SK-N-SH (cell line): ENCODE data around the gene STK32C. TPM values are rescaled to one million over a fixed set of nuclear protein-coding genes. Genes with fewer than 3 reads are reported as not detected.

Experiments used
- CTCF ChIA-PET: fragments of 300-600, 350-600 bp; formaldehyde crosslinking; extraction: SDS; loops from one replicate; lab custom pipeline; 2021; lab: Yijun Ruan, JAX
- POLR2A ChIA-PET: fragments of 350-600 bp; sonication (Branson Sonifier 250); formaldehyde crosslinking; extraction: SDS; loops from one replicate; lab custom pipeline; 2020; ENCODE audit warnings: antibody characterized with exemption, inconsistent platforms; lab: Yijun Ruan, JAX
- DNase-seq: peaks from one replicate; pipeline ENCODE4 v3.0.0; 2012
- H2AFZ ChIP-seq: fragments of 200-600 bp; sonication (generic); 2 replicates; pipeline ENCODE4 v1.8.1; 2016; ENCODE audit warnings: antibody characterized with exemption, mild to moderate bottlenecking, low read depth
- H3F3A ChIP-seq: fragments of 200-600 bp; sonication (generic); replicated peaks from 2 replicates; pipeline ENCODE3; 2016; ENCODE audit warnings: antibody characterized with exemption, mild to moderate bottlenecking; ENCODE audit not compliant: insufficient read depth
- H3K27ac ChIP-seq, 2 experiments: fragments of 200-500 bp in 1 of 2; fragments of 200-600 bp in 1 of 2; sonication (Bioruptor generic) in 1 of 2; sonication (generic), shearing (Covaris generic) in 1 of 2; 2 replicates each; pipeline versions ENCODE4 v1.5.1 to v1.6.1; 2014 to 2016; ENCODE audit warnings: low read depth in 2 of 2, inconsistent platforms in 1 of 2, low read length in 1 of 2, mild to moderate bottlenecking in 1 of 2, mixed read lengths in 1 of 2
- H3K27me3 ChIP-seq: fragments of 200-600 bp; sonication (generic), shearing (Covaris generic); 2 replicates; pipeline ENCODE4 v1.6.1; 2016; ENCODE audit warnings: mixed run types; ENCODE audit not compliant: insufficient read depth
- H3K36me3 ChIP-seq, 2 experiments: fragments of 200-500 bp in 1 of 2; fragments of 200-600 bp in 1 of 2; sonication (Bioruptor generic) in 1 of 2; sonication (generic) in 1 of 2; replicated peaks in 1 of 2; 2 replicates each; pipeline versions ENCODE3 to v1.5.1; 2014 to 2016; ENCODE audit warnings: low read length in 1 of 2, mild to moderate bottlenecking in 1 of 2; ENCODE audit not compliant: insufficient read depth in 2 of 2, control insufficient read depth in 1 of 2
- H3K4me1 ChIP-seq, 2 experiments: fragments of 200-500 bp in 1 of 2; fragments of 200-600 bp in 1 of 2; sonication (Bioruptor generic) in 1 of 2; sonication (generic), shearing (Covaris generic) in 1 of 2; 2 replicates each; pipeline versions ENCODE4 v1.5.1 to v1.6.1; 2014 to 2016; ENCODE audit warnings: low read depth in 1 of 2, low read length in 1 of 2, mixed run types in 1 of 2; ENCODE audit not compliant: insufficient read depth in 2 of 2, control insufficient read depth in 1 of 2
- H3K4me2 ChIP-seq: fragments of 200-600 bp; sonication (generic), shearing (Covaris generic); 2 replicates; pipeline ENCODE4 v1.6.1; 2017; ENCODE audit warnings: mixed run types
- H3K4me3 ChIP-seq, 2 experiments: fragments of 200-500 bp in 1 of 2; fragments of 200-600 bp in 1 of 2; sonication (Bioruptor generic) in 1 of 2; sonication (generic), shearing (Covaris generic) in 1 of 2; 2 replicates each; pipeline versions ENCODE4 v1.5.1 to v1.8.1; 2014 to 2016; ENCODE audit warnings: low read depth in 2 of 2, inconsistent platforms in 1 of 2, low read length in 1 of 2, mild to moderate bottlenecking in 1 of 2, mixed read lengths in 1 of 2, moderate library complexity in 1 of 2
- H3K79me2 ChIP-seq: fragments of 200-600 bp; sonication (generic); 2 replicates; pipeline ENCODE4 v1.8.1; 2017; ENCODE audit warnings: mild to moderate bottlenecking; ENCODE audit not compliant: insufficient read depth
- H3K9ac ChIP-seq: fragments of 200-600 bp; sonication (generic); 2 replicates; pipeline ENCODE4 v1.6.1; 2017; ENCODE audit warnings: mixed run types
- H3K9me2 ChIP-seq: fragments of 200-600 bp; sonication (generic); 2 replicates; pipeline ENCODE4 v1.6.1; 2017; ENCODE audit warnings: mixed run types
- H3K9me3 ChIP-seq: fragments of 200-600 bp; sonication (generic); 2 replicates; pipeline ENCODE4 v1.6.1; 2017; ENCODE audit warnings: mixed run types, mild to moderate bottlenecking, moderate library complexity
- H4K20me1 ChIP-seq: fragments of 200-600 bp; sonication (generic); 2 replicates; pipeline ENCODE4 v1.6.1; 2017; ENCODE audit warnings: mild to moderate bottlenecking, mixed run types; ENCODE audit not compliant: insufficient read depth
- CHD2 ChIP-seq: fragments of 150-350 bp; IDR thresholded peaks from 2 replicates; pipeline ENCODE4 v1.6.1; 2018; ENCODE audit warnings: low read length; ENCODE audit not compliant: partially characterized antibody
- EP300 ChIP-seq, 2 experiments: IDR thresholded peaks; 2 replicates each; pipeline versions ENCODE4 v1.4.0 to v1.6.1; 2012; ENCODE audit warnings: borderline replicate concordance in 1 of 2, low read depth in 1 of 2, low read length in 1 of 2
- EZH2phosphoT487 ChIP-seq: fragments of 200-600 bp; sonication (generic); IDR thresholded peaks from 2 replicates; pipeline ENCODE4 v1.6.1; 2017; ENCODE audit warnings: low read depth, mixed run types, mild to moderate bottlenecking, antibody characterized with exemption, moderate library complexity, borderline replicate concordance
- FOSL2 ChIP-seq: IDR thresholded peaks from 2 replicates; pipeline ENCODE4 v1.4.0; 2012; ENCODE audit warnings: low read depth, mild to moderate bottlenecking, moderate library complexity, borderline replicate concordance
- FOXJ3 ChIP-seq: sonication (generic); formaldehyde crosslinking; IDR thresholded peaks from 2 replicates; pipeline ENCODE4 v1.5.1; 2020; ENCODE audit warnings: mild to moderate bottlenecking, missing genetic modification reagents
- FOXM1 ChIP-seq: IDR thresholded peaks from 2 replicates; pipeline ENCODE4 v1.4.0; 2012; ENCODE audit warnings: low read depth, mild to moderate bottlenecking
- GABPA ChIP-seq: IDR thresholded peaks from 2 replicates; pipeline ENCODE4 v1.4.0; 2012; ENCODE audit warnings: low read depth, mild to moderate bottlenecking
- GATA2 ChIP-seq: sonication (generic); formaldehyde crosslinking; IDR thresholded peaks from 2 replicates; pipeline ENCODE4 v1.5.0; 2020; ENCODE audit warnings: mild to moderate bottlenecking, missing genetic modification reagents
- JUND ChIP-seq: IDR thresholded peaks from 2 replicates; pipeline ENCODE4 v1.4.0; 2012
- MXI1 ChIP-seq: IDR thresholded peaks from 2 replicates; pipeline ENCODE4 v1.6.1; 2012; ENCODE audit warnings: mild to moderate bottlenecking, low read depth, low read length, improper control_type of control experiment
- NFIC ChIP-seq: IDR thresholded peaks from 2 replicates; pipeline ENCODE4 v1.4.0; 2012; ENCODE audit warnings: borderline replicate concordance
- RXRA ChIP-seq: IDR thresholded peaks from 2 replicates; pipeline ENCODE4 v1.4.0; 2012; ENCODE audit warnings: low read depth, mild to moderate bottlenecking, borderline replicate concordance
- SMC3 ChIP-seq: IDR thresholded peaks from 2 replicates; pipeline ENCODE4 v1.6.1; 2012; ENCODE audit warnings: low read depth, low read length, improper control_type of control experiment
- TCF12 ChIP-seq: IDR thresholded peaks from 2 replicates; pipeline ENCODE4 v1.4.0; 2012
- TEAD4 ChIP-seq: IDR thresholded peaks from 2 replicates; pipeline ENCODE4 v1.4.0; 2012; ENCODE audit warnings: mild to moderate bottlenecking, borderline replicate concordance; ENCODE audit not compliant: insufficient read depth
- YY1 ChIP-seq: IDR thresholded peaks from 2 replicates; pipeline ENCODE4 v1.4.0; 2012; ENCODE audit warnings: low read depth, mild to moderate bottlenecking
- WGBS: methylation state at CpG from one replicate; pipeline ENCODE4 v1.1.6; 2017; ENCODE audit warnings: low lambda C conversion rate; 5-methylcytosine and 5-hydroxymethylcytosine counted together
- polyA plus RNA-seq, 3 experiments: library from polyadenylated mRNA; depleted of rRNA; stranded (reverse); fragments of >200 nt; gene quantifications; 2 replicates each; pipeline ENCODE4 v1.2.3, GENCODE V29; 2012
- TF ChIP-seq, protein P1 (sequence below): fragments of 150-350 bp; IDR thresholded peaks from 2 replicates; pipeline ENCODE4 v1.6.1; 2016; ENCODE audit warnings: mild to moderate bottlenecking, low read depth, low read length
- TF ChIP-seq, protein P2 (sequence below): IDR thresholded peaks from 2 replicates; pipeline ENCODE4 v1.4.0; 2012; ENCODE audit warnings: low read depth, borderline replicate concordance
- TF ChIP-seq, protein P3 (sequence below): fragments of 200-600 bp; sonication (generic); IDR thresholded peaks from 2 replicates; pipeline ENCODE4 v1.6.1; 2017; ENCODE audit warnings: antibody characterized with exemption, mild to moderate bottlenecking, moderate library complexity

The STK32C gene
- polyA plus RNA-seq, 1 of the 3 experiments (the other 2 are of a cell fraction) = 27.8 TPM

- no peak for DNase-seq
- Histone ChIP-seq H3K9me2 (no peaks in the 10 kb centered on the region), H2AFZ (no peak overlapping the region), H3K79me2 (no peaks in the 10 kb centered on the region), H3K9ac (no peak overlapping the region), H3K27me3 (no peaks in the 10 kb centered on the region), H3K36me3 (peaks cover 26 to 49% of the 10 kb centered on the region in 2 experiments), H3K4me2 (no peak overlapping the region), H3K4me1 (peaks cover 0 to 4% of the 10 kb centered on the region in 2 experiments; a peak in 1 of 4 replicates), H3F3A (no peaks in the 10 kb centered on the region), H3K4me3 (no peak overlapping the region), H3K9me3 (no peaks in the 10 kb centered on the region), H3K27ac (no peak overlapping the region), H4K20me1 (no peaks in the 10 kb centered on the region)
- 98% methylated on average over 4 of the region's 11 CpGs for WGBS
- ChIA-PET CTCF (interaction anchor here (1.2 to 1.8 kb wide), 3 partner anchors 22 to 116 kb away, joined by 3 to 7 read pairs (median 3); no protein-coding TSS in a partner anchor), POLR2A (no interaction called here)
- TF ChIP-seq FOSL2 = no peak
- no peak for TF ChIP-seq SMC3
- no peak for TF ChIP-seq JUND
- no peak for TF ChIP-seq FOXM1
- no peak for TF ChIP-seq TCF12
- TF ChIP-seq EP300 (IDR thresholded peaks at IDR 0.05; ENCODE audit: borderline replicate concordance in 1 of 2, low read depth in 1 of 2, low read length in 1 of 2) = no peak
- TF ChIP-seq RXRA = no peak
- TF ChIP-seq, protein P1, sequence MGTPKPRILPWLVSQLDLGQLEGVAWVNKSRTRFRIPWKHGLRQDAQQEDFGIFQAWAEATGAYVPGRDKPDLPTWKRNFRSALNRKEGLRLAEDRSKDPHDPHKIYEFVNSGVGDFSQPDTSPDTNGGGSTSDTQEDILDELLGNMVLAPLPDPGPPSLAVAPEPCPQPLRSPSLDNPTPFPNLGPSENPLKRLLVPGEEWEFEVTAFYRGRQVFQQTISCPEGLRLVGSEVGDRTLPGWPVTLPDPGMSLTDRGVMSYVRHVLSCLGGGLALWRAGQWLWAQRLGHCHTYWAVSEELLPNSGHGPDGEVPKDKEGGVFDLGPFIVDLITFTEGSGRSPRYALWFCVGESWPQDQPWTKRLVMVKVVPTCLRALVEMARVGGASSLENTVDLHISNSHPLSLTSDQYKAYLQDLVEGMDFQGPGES = no peak
- no peak for TF ChIP-seq EZH2phosphoT487
- no peak for TF ChIP-seq YY1
- no peak for TF ChIP-seq TEAD4
- TF ChIP-seq GABPA = no peak
Observed at GRCh38 chr10:132339276-132339675, 31.5 kb upstream of the STK32C start.

- 88% methylated on average over 7 of the region's 10 CpGs for WGBS
- Histone ChIP-seq H2AFZ (no peak overlapping the region), H4K20me1 (no peaks in the 10 kb centered on the region), H3K4me1 (peaks cover 0 to 4% of the 10 kb centered on the region in 2 experiments; a peak in 1 of 4 replicates), H3K9me3 (no peaks in the 10 kb centered on the region), H3K4me2 (no peak overlapping the region), H3K27ac (no peak overlapping the region), H3K9me2 (no peaks in the 10 kb centered on the region), H3K79me2 (no peaks in the 10 kb centered on the region), H3K27me3 (no peaks in the 10 kb centered on the region), H3K9ac (no peak overlapping the region), H3K36me3 (peaks cover 29 to 47% of the 10 kb centered on the region in 2 experiments), H3K4me3 (no peak overlapping the region), H3F3A (no peaks in the 10 kb centered on the region)
- TF ChIP-seq MXI1 (no peak), FOXJ3 (no peak), GATA2 (no peak), CHD2 (no peak), EZH2phosphoT487 (no peak), RXRA (no peak), NFIC (no peak), GABPA (no peak), FOSL2 (no peak)
- TF ChIP-seq, protein P2, sequence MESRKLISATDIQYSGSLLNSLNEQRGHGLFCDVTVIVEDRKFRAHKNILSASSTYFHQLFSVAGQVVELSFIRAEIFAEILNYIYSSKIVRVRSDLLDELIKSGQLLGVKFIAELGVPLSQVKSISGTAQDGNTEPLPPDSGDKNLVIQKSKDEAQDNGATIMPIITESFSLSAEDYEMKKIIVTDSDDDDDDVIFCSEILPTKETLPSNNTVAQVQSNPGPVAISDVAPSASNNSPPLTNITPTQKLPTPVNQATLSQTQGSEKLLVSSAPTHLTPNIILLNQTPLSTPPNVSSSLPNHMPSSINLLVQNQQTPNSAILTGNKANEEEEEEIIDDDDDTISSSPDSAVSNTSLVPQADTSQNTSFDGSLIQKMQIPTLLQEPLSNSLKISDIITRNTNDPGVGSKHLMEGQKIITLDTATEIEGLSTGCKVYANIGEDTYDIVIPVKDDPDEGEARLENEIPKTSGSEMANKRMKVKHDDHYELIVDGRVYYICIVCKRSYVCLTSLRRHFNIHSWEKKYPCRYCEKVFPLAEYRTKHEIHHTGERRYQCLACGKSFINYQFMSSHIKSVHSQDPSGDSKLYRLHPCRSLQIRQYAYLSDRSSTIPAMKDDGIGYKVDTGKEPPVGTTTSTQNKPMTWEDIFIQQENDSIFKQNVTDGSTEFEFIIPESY = no peak
- TF ChIP-seq, protein P1 = no peak
- TF ChIP-seq, protein P3, sequence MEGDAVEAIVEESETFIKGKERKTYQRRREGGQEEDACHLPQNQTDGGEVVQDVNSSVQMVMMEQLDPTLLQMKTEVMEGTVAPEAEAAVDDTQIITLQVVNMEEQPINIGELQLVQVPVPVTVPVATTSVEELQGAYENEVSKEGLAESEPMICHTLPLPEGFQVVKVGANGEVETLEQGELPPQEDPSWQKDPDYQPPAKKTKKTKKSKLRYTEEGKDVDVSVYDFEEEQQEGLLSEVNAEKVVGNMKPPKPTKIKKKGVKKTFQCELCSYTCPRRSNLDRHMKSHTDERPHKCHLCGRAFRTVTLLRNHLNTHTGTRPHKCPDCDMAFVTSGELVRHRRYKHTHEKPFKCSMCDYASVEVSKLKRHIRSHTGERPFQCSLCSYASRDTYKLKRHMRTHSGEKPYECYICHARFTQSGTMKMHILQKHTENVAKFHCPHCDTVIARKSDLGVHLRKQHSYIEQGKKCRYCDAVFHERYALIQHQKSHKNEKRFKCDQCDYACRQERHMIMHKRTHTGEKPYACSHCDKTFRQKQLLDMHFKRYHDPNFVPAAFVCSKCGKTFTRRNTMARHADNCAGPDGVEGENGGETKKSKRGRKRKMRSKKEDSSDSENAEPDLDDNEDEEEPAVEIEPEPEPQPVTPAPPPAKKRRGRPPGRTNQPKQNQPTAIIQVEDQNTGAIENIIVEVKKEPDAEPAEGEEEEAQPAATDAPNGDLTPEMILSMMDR = no peak
- no peak for DNase-seq
- CTCF ChIA-PET = interaction anchor here (1.2 to 1.8 kb wide), 4 partner anchors 22 to 116 kb away, joined by 3 to 7 read pairs (median 5); no protein-coding TSS in a partner anchor
- POLR2A ChIA-PET = no interaction called here
Observed at GRCh38 chr10:132338876-132339275, 31.1 kb upstream of the STK32C start.
